Panc1 (cell line): Measurements from ENCODE around the gene CCSER2. TPM values are rescaled to one million over a fixed set of nuclear protein-coding genes. Genes with fewer than 3 reads are reported as not detected.

Source experiments
- ATAC-seq: fragments of 200-7000 bp; cut with Tn5 transposase; 2 replicates; pipeline ENCODE4 v1.9.1; 2020; ENCODE audit warnings: mild to moderate bottlenecking, moderate library complexity
- BruUV-seq: library from RNA; stranded (reverse); fragments of 400-500 nt; replicated peaks from 2 replicates; lab custom pipeline; 2021; lab: Mats Ljungman, UMichigan
- CTCF ChIA-PET: fragments of 300-600 bp; sonication (Branson Sonifier 250); formaldehyde crosslinking; loops from one replicate; lab custom pipeline; 2022; ENCODE audit warnings: antibody characterized with exemption; lab: Charles Lee
- POLR2A ChIA-PET: fragments of 300-600 bp; sonication (Branson Sonifier 250); formaldehyde crosslinking; loops from one replicate; lab custom pipeline; 2022; ENCODE audit warnings: antibody characterized with exemption; lab: Charles Lee
- DNase-seq: peaks from one replicate; pipeline ENCODE4 v3.0.0-alpha.2; 2010; ENCODE audit warnings: low read depth, low spot score
- H3K27ac ChIP-seq: 2 replicates; pipeline ENCODE4 v1.5.1; 2011; ENCODE audit warnings: mild to moderate bottlenecking, low read length, inconsistent platforms
- H3K27me3 ChIP-seq: fragments of 200-500 bp; sonication (Bioruptor generic); 2 replicates; pipeline ENCODE4 v1.6.0; 2014; ENCODE audit warnings: low read length, inconsistent platforms; ENCODE audit not compliant: control insufficient read depth, insufficient read depth
- H3K36me3 ChIP-seq: fragments of 200-500 bp; sonication (Bioruptor generic); 2 replicates; pipeline ENCODE4 v1.5.1; 2014; ENCODE audit warnings: inconsistent platforms, mild to moderate bottlenecking, low read length, moderate library complexity; ENCODE audit not compliant: control insufficient read depth, insufficient read depth
- H3K4me1 ChIP-seq: 2 replicates; pipeline ENCODE4 v1.5.1; 2011; ENCODE audit warnings: inconsistent platforms, mild to moderate bottlenecking, low read length, moderate library complexity; ENCODE audit not compliant: control insufficient read depth, insufficient read depth
- H3K4me3 ChIP-seq, 2 experiments: 2 replicates each; pipeline ENCODE4 v1.5.1; 2011 to 2012; ENCODE audit warnings: low read depth in 2 of 2, low read length in 2 of 2, mild to moderate bottlenecking in 2 of 2, inconsistent platforms in 1 of 2, moderate library complexity in 1 of 2
- H3K9me3 ChIP-seq: fragments of 200-500 bp; sonication (Bioruptor generic); 2 replicates; pipeline ENCODE4 v1.5.1; 2014; ENCODE audit warnings: low read depth, mild to moderate bottlenecking, inconsistent platforms, low read length, moderate library complexity; ENCODE audit not compliant: control insufficient read depth, insufficient read depth
- POLR2AphosphoS5 ChIP-seq: IDR thresholded peaks from 2 replicates; pipeline ENCODE4 v1.6.1; 2012; ENCODE audit warnings: mild to moderate bottlenecking, low read depth, low read length, moderate library complexity
- SIN3A ChIP-seq: IDR thresholded peaks from 2 replicates; pipeline ENCODE4 v1.6.1; 2012; ENCODE audit warnings: low read depth, mild to moderate bottlenecking, low read length, moderate library complexity, borderline replicate concordance; ENCODE audit not compliant: insufficient read depth
- TCF7L2 ChIP-seq: IDR thresholded peaks from 2 replicates; pipeline ENCODE4 v1.6.1; 2011; ENCODE audit warnings: mild to moderate bottlenecking, low read depth, low read length, inconsistent platforms
- in situ Hi-C: cut with HindIII; loops from 2 replicates; pipeline ENCODE4 v1.10.0; 2016; ENCODE audit warnings: low sequenced_read_pairs, low pct_unique_long_range_greater_than_20kb
- intact Hi-C: fragments of 100-400 bp; cut with micrococcal nuclease; formaldehyde crosslinking; loops from one replicate; pipeline ENCODE4 v1.10.0; 2022; ENCODE audit not compliant: unreplicated experiment
- total RNA-seq: library from RNA; stranded (reverse); gene quantifications from one replicate; pipeline ENCODE4 v1.2.1, GENCODE V29; 2021; ENCODE audit not compliant: unreplicated experiment
- TF ChIP-seq, protein P1 (sequence below), 2 experiments: IDR thresholded peaks; 2 replicates each; pipeline ENCODE4 v1.6.1; 2011 to 2012; ENCODE audit warnings: low read depth in 2 of 2, control low read depth in 1 of 2, low read length in 1 of 2, mild to moderate bottlenecking in 1 of 2, moderate library complexity in 1 of 2; ENCODE audit not compliant: insufficient read depth in 1 of 2
- TF ChIP-seq, protein P2 (sequence below): fragments of 450-650 bp; IDR thresholded peaks from 2 replicates; pipeline ENCODE4 v1.5.1; 2017; ENCODE audit warnings: mild to moderate bottlenecking

CCSER2 gene
- total RNA-seq, 1 experiment from 2014 or later, result 63.7 TPM

- in situ Hi-C loops, result no loop called here
- POLR2A ChIA-PET, result no interaction called here
- TF ChIP-seq, protein P1, sequence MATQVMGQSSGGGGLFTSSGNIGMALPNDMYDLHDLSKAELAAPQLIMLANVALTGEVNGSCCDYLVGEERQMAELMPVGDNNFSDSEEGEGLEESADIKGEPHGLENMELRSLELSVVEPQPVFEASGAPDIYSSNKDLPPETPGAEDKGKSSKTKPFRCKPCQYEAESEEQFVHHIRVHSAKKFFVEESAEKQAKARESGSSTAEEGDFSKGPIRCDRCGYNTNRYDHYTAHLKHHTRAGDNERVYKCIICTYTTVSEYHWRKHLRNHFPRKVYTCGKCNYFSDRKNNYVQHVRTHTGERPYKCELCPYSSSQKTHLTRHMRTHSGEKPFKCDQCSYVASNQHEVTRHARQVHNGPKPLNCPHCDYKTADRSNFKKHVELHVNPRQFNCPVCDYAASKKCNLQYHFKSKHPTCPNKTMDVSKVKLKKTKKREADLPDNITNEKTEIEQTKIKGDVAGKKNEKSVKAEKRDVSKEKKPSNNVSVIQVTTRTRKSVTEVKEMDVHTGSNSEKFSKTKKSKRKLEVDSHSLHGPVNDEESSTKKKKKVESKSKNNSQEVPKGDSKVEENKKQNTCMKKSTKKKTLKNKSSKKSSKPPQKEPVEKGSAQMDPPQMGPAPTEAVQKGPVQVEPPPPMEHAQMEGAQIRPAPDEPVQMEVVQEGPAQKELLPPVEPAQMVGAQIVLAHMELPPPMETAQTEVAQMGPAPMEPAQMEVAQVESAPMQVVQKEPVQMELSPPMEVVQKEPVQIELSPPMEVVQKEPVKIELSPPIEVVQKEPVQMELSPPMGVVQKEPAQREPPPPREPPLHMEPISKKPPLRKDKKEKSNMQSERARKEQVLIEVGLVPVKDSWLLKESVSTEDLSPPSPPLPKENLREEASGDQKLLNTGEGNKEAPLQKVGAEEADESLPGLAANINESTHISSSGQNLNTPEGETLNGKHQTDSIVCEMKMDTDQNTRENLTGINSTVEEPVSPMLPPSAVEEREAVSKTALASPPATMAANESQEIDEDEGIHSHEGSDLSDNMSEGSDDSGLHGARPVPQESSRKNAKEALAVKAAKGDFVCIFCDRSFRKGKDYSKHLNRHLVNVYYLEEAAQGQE (IDR thresholded peaks at IDR 0.05; ENCODE audit: insufficient read depth in 1 of 2, low read depth in 2 of 2, low read length in 1 of 2), result no peak
- TF ChIP-seq POLR2AphosphoS5 (no peak), TCF7L2 (no peak), SIN3A (no peak)
- TF ChIP-seq, protein P2, sequence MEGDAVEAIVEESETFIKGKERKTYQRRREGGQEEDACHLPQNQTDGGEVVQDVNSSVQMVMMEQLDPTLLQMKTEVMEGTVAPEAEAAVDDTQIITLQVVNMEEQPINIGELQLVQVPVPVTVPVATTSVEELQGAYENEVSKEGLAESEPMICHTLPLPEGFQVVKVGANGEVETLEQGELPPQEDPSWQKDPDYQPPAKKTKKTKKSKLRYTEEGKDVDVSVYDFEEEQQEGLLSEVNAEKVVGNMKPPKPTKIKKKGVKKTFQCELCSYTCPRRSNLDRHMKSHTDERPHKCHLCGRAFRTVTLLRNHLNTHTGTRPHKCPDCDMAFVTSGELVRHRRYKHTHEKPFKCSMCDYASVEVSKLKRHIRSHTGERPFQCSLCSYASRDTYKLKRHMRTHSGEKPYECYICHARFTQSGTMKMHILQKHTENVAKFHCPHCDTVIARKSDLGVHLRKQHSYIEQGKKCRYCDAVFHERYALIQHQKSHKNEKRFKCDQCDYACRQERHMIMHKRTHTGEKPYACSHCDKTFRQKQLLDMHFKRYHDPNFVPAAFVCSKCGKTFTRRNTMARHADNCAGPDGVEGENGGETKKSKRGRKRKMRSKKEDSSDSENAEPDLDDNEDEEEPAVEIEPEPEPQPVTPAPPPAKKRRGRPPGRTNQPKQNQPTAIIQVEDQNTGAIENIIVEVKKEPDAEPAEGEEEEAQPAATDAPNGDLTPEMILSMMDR, result no peak
- 0 out of 2 replicates have a peak, but pooled peaks cover under 1% of the 10 kb centered on the region for H3K4me1 ChIP-seq
- BruUV-seq, result no TSS peak
- CTCF ChIA-PET, result no interaction called here
- H3K27me3 ChIP-seq, result no peaks in the 10 kb centered on the region
- ATAC-seq (no peak), DNase-seq (no peak)
- no peaks in the 10 kb centered on the region for H3K36me3 ChIP-seq
- no peak overlapping the region for H3K27ac ChIP-seq
- H3K9me3 ChIP-seq, result no peaks in the 10 kb centered on the region
- intact Hi-C loops, result no loop called here
- no peak overlapping the region for H3K4me3 ChIP-seq
Observed at GRCh38 chr10:84432891-84433290, 104.5 kb downstream of the CCSER2 start.

GRCh38 chr10:84440781-84441180 lies 112.4 kb downstream of the CCSER2 start:
- Histone ChIP-seq H3K9me3 (peaks cover 5% of the 10 kb centered on the region; the same call in 1 of the 2 replicates), H3K4me1 (no peaks in the 10 kb centered on the region), H3K36me3 (no peaks in the 10 kb centered on the region), H3K27me3 (no peaks in the 10 kb centered on the region), H3K27ac (no peak overlapping the region), H3K4me3 (no peak overlapping the region)
- intact Hi-C loops, result no loop called here
- CTCF ChIA-PET, result no interaction called here
- DNase-seq, result no peak
- ATAC-seq, result no peak
- BruUV-seq, result no TSS peak
- POLR2A ChIA-PET, result no interaction called here
- TF ChIP-seq TCF7L2 (no peak), SIN3A (no peak), POLR2AphosphoS5 (no peak)
- TF ChIP-seq, protein P1 (IDR thresholded peaks at IDR 0.05; ENCODE audit: insufficient read depth in 1 of 2, low read depth in 2 of 2, low read length in 1 of 2), result no peak
- TF ChIP-seq, protein P2, result no peak
- in situ Hi-C loops, result no loop called here
